Posterior vena cava (tissue), 2 donors: ENCODE results near the gene MYCBPAP. TPM values are rescaled to one million over a fixed set of nuclear protein-coding genes. Genes with fewer than 3 reads are reported as not detected.

Source experiments
- DNase-seq: peaks from one replicate; pipeline ENCODE4 v3.0.0-alpha.2; 2020; ENCODE audit warnings: low spot score
- intact Hi-C, 2 donors: fragments of 100-400 bp; cut with DNase I; formaldehyde crosslinking; loops; one replicate each; pipeline versions ENCODE4 v1.14.1 to v1.14.2; 2022 to 2023
- total RNA-seq, 2 donors: library from RNA; stranded (reverse); fragmentation: NEBNext Ultra II Directional; extraction: Animal tissue kit (Norgen Biotek cat#: 25700); gene quantifications; one replicate each; pipeline ENCODE4 v1.2.1, GENCODE V29; 2021
- donor health status: DM: yes; HTN: yes; CAD: no.
- donor health status: DM: yes; HTN: yes; CAD: no.

The MYCBPAP gene
- total RNA-seq, 2 donors from 2014 or later = 0.29 to 0.69 TPM

GRCh38 chr17:50532452-50533024 lies 24.3 kb downstream of the MYCBPAP start, which contains the start of gene EPN3:
Gene EPN3 (plus strand): TSS chr17:50532735. CDS start chr17:50536557, 3,822 bp downstream.
- intact Hi-C loops = no loop called here
- DNase-seq = no peak

DNA sequence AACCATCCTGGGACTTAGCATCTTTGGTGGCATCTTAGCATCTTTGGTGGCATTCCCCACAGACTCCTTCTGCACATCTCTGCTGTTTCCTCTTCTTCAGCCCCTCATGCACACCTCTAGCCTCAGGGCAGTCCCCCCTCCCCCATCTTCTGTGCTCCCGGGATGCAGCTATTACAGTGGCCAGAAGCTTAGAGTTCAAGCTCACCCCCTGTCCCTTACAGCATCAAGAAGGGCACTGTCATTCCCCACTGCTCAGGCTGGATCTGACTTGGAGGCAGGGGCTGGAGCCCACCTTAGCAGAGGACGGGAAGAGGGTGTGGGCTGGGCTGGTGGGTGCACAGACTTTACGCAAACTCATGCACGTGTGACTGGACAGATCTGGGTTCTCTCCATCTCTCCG lies 24.9 kb downstream of the MYCBPAP start:
- intact Hi-C loops = no loop called here
- no peak for DNase-seq

DNA sequence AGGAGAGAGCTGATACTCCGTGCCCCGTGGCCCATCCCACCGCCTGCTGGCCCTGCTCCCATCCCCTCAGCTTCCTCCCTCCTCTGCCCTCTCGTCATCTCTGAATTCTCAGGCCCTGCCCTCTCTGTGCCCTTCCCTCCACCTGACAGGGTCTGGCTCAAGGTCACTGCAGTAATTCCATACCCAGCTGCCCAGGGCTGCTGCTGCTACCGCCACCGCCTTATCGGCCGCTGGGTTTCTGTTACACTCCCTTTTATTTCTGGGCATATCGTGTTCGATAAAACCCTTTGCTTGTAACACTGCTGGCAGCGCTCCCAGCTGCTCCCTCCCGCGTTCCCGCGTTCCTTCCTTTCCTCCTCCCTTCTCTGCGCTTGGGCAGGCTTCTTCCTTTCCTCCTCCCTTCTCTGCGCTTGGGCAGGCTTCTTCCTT lies 25.5 kb downstream of the MYCBPAP start:
- no peak for DNase-seq
- intact Hi-C loops = no loop called here

GRCh38 chr17:50534222-50534978 lies 26.2 kb downstream of the MYCBPAP start:
- intact Hi-C loops = no loop called here
- DNase-seq = no peak

DNA sequence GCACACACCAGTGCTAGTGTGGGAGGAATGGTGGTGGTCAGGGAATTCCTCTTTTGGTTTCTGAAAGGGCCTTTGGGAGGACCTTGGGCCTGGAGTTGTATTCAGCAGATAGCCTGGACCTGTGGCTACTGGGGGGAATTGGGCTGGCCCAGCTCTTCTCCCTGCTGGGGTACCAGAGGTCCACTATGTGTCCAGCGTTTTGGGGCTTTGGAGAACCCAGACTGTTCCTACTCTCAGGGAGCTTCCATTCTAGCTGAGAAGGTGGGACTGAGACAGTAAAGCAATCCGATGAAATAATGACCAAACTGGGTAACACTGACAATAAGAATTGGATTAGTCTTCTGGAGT lies 26.7 kb downstream of the MYCBPAP start:
- intact Hi-C loops = no loop called here
- no peak for DNase-seq

DNA sequence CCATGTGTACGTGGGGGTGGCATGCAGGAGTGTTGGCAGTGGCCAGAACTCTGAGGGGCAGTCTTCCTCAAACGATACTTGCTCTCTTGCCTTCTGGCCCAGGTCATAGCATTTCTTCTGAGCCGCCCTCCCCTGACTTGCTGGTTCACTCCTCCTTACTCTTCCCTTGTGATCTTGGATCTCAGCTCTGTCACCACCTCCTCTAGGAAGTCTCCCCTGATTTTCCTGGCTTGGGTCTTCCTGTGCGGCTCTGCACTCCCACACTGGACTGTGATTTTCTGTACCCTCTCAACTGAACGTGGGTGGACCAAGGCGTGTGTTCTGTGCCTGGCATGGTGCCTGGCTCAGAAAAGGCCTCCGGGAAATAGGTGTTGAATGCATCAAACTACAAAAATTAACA lies 27.2 kb downstream of the MYCBPAP start:
- intact Hi-C loops = no loop called here

GRCh38 chr17:50536683-50537646 lies 28.7 kb downstream of the MYCBPAP start:
- intact Hi-C loops = no loop called here
- DNase-seq = no peak

More for the DNA sequence above, 27.2 kb downstream of the MYCBPAP start:
- no peak for DNase-seq

DNA sequence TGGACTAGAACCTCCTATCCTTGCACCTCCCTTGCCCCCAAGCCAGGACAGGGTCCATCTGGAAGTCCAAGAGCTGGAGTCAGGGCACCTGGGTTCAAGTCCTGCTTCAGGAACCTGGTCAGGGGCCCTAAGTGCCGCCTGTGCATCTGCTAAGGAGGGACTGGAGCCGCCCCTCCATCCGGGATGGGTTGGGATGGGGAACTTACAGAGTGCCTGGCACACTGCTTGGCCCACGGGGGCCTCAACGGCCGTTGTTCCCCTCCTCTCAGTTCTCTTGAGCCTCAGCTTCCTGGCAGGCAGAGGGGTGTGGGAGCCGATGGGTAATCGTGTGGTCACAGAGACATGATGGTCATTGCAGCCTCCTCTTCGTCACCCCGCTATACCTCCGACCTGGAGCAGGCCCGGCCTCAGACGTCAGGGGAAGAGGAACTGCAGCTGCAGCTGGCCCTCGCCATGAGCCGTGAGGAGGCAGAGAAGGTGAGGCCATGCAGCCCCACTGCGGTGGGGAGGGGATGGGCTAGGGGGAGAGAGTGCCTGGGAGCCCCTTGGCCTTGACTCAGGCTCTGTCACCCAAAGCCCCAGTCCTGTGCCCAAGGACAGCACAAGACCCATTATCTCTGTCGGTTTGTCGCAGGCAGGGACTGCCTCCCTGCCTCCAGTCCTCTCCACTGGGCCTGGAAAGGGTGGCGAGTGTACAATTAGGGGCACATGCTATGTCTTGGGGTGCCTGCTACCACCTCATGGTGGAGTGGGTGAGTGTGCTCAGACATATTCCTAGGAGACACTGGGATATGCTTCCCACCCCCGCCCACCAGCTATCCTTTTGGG lies 29.7 kb downstream of the MYCBPAP start:
- no peak for DNase-seq
- intact Hi-C loops = no loop called here

GRCh38 chr17:50538549-50539410 lies 30.5 kb downstream of the MYCBPAP start:
- intact Hi-C loops = no loop called here
- no peak for DNase-seq

DNA sequence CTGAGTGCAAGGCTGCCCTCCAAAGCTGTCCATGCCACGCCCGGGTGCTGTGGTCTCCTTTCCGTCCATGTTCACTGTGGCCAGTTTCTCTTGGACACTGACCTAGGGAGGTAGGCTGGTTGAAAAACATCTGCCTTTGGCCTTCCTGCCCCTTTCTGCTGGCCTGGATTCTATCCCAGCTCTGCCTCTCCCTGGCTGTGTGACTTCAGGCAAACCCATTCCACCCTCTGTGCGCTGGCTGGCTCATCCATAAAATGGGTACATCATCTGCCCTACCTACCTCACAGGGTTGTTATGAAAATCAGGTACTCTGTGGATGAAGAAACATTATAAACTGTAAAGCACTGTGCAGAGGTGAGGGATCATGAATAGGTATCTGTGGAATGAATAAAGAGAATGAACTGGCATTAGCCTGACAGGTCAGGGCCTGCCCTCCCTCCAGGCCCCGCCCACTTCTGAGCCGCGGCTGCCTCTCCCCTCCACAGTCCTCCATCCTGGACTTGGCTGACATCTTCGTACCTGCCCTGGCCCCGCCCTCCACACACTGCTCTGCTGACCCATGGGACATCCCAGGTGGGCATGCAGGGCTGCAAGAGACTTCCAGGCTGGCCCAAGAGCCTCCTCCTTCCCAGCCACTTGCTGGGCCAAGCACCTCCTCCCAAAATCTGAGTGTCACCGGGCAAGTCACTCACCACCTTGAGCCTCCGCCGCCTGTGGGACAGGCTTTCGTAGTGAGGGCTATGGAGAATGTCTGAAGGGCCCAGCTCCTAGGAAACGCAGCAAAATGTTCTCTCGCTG lies 31.7 kb downstream of the MYCBPAP start:
- intact Hi-C loops = loop anchor here in 1 of 2 donors (5.0 kb wide), 2 partner anchors 147 to 162 kb away; no protein-coding TSS in a partner anchor
- no peak for DNase-seq

- intact Hi-C loops = loop anchor here in 1 of 2 donors (5.0 kb wide), 2 partner anchors 147 to 162 kb away; no protein-coding TSS in a partner anchor
- DNase-seq = no peak
Observed at GRCh38 chr17:50540560-50541401, 32.5 kb downstream of the MYCBPAP start.

GRCh38 chr17:50541402-50541715 lies 33.1 kb downstream of the MYCBPAP start:
- intact Hi-C loops = loop anchor here in 1 of 2 donors (5.0 kb wide), 2 partner anchors 146 to 161 kb away; no protein-coding TSS in a partner anchor
- DNase-seq = no peak

DNA sequence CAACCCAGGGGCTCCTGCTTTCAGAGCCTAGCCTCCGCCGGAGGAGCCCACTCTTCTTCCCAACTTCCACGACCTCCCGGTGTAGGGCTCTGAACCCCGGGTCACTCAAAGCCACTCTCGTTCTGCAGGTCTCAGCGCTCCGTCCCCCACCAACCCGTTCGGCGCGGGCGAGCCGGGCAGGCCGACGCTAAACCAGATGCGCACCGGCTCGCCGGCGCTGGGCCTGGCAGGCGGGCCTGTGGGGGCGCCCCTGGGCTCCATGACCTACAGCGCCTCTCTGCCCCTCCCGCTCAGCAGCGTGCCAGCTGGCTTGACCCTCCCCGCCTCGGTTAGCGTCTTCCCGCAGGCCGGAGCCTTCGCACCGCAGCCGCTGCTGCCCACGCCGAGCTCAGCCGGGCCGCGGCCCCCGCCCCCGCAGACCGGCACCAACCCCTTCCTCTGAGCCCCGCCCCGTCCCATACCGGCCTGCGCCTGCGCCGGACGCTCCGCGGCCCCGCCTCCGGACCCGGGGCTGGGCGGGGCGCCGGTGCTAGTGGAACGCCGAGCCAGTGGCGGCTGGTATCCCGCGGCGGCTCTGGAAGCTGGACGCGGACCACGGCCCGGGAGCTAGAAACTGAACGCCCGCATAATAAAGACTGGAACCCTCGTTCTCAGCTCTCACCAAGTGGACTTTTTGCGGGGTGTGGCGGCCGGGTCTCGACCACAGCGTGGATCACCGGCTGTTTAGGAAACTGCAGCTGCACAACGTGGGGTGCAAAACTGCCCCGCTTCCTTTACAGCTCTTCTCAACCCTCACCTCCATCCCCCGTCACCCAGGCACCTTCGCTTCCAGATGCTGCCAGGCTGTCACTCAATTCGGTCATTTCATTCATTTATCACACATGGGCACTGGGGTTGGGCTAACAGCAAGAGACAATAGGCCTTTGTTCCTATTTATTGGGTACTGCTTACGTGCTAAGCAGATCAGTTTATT lies 33.8 kb downstream of the MYCBPAP start:
- peak; percentile 94 for DNase-seq
- intact Hi-C loops = loop anchor here in 1 of 2 donors (5.0 kb wide), 2 partner anchors 145 to 160 kb away; no protein-coding TSS in a partner anchor

DNA sequence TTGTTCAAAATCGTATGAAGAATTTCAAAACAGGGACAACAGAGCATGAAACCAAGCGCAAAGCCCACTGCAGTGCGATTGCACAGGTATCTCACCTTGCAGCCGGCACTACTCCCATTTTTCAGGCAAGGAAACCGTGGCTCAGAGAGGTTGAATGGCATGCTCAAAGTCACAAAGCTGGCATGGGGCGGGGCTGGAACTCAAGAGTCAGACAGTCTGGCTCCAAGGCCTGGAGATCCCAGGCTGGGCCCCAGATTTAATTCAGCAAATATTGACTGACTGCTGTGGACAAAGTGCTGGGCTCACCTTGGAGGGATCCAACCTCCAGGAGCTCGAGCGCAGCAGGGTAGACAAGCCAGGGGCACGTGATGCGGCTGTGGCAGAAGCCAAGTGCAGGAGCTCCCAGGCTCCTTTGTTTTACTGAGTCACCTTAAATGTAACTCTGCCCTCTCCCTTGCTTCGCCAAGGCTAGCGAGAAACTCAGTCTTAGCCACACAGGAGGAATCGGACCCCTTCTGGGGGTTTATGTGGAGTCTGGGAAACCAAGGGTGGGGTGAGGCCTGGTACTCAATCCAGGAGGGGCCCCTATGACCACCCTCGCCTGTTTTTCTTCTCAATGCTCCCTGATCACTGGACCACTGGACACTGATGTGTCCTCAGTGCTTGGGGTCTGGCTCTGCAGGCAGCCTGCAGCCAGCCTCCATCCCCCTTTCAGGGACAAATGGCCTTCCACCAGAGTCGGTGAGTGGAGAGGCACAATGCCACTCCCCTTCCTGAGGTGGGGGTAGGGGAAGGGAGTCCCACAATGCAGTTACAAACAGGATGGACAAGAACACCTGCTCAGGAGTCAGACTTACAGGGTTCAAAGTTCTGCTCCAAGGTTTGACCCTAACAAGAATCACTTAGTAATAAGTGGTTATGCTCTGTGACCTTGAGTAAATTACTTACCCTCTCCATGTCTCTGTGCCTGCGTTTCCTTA lies 34.8 kb downstream of the MYCBPAP start:
- intact Hi-C loops = loop anchor here in 1 of 2 donors (5.0 kb wide), 2 partner anchors 144 to 159 kb away; no protein-coding TSS in a partner anchor
- no peak for DNase-seq
